Sigmoid colon (tissue), 7 donors: ENCODE results near the gene TCF7L1. TPM values are rescaled to one million over a fixed set of nuclear protein-coding genes. Genes with fewer than 3 reads are reported as not detected.

Experiments used
- DNase-seq: peaks from one replicate; pipeline ENCODE4 v3.0.0-alpha.2; 2019
- H3K27ac ChIP-seq, 4 donors: fragments of 200-600 bp; sonication (generic); one replicate each; pipeline ENCODE4 v1.5.1; 2016 to 2019; ENCODE audit warnings: mild to moderate bottlenecking in 1 of 4
- H3K27me3 ChIP-seq, 3 donors: fragments of 200-600 bp; sonication (generic); one replicate each; pipeline ENCODE4 v1.5.1; 2019; ENCODE audit warnings: mild to moderate bottlenecking in 1 of 3
- H3K36me3 ChIP-seq, 4 donors: fragments of 200-600 bp; sonication (generic); one replicate each; pipeline ENCODE4 v1.5.1; 2016 to 2019
- H3K4me1 ChIP-seq, 4 donors: fragments of 200-600 bp; sonication (generic); one replicate each; pipeline ENCODE4 v1.5.1; 2017 to 2019
- H3K4me3 ChIP-seq, 4 donors: fragments of 200-600 bp; sonication (generic); one replicate each; pipeline ENCODE4 v1.5.1; 2017 to 2019; ENCODE audit warnings: mild to moderate bottlenecking in 2 of 4, moderate library complexity in 1 of 4
- H3K9me3 ChIP-seq, 4 donors: fragments of 200-600 bp in 3 of 4; sonication (generic) in 3 of 4; one replicate each; pipeline versions ENCODE4 v1.5.1 to v1.6.1; 2013 to 2019
- CTCF ChIP-seq, 4 experiments: fragments of 450-650 bp in 3 of 4; fragments of 200-600 bp in 1 of 4; IDR thresholded peaks; one replicate each; pipeline ENCODE4 v1.5.1; 2016 to 2019; ENCODE audit warnings: antibody characterized with exemption in 4 of 4, mild to moderate bottlenecking in 3 of 4, moderate library complexity in 2 of 4
- EP300 ChIP-seq, 4 donors: sonication (generic); formaldehyde crosslinking; IDR thresholded peaks; one replicate each; pipeline ENCODE4 v1.6.1; 2017; ENCODE audit warnings: antibody characterized with exemption in 4 of 4
- POLR2A ChIP-seq, 2 donors: fragments of 450-650 bp; IDR thresholded peaks; one replicate each; pipeline ENCODE4 v1.6.1; 2016; ENCODE audit warnings: antibody characterized with exemption in 2 of 2, mild to moderate bottlenecking in 2 of 2, moderate library complexity in 2 of 2
- POLR2AphosphoS5 ChIP-seq, 4 donors: sonication (generic); formaldehyde crosslinking; IDR thresholded peaks; one replicate each; pipeline ENCODE4 v1.6.1; 2017; ENCODE audit warnings: antibody characterized with exemption in 4 of 4
- WGBS, 2 donors: extraction: QIAGEN DNeasy Blood & Tissue Kit; methylation state at CpG; one replicate each; pipeline ENCODE4 v1.1.7; 2013; 5-methylcytosine and 5-hydroxymethylcytosine counted together
- intact Hi-C: fragments of 100-400 bp; cut with DNase I; formaldehyde crosslinking; loops from one replicate; pipeline ENCODE4 v1.15.1; 2023
- polyA plus RNA-seq, 3 donors: library from polyadenylated mRNA; stranded (reverse); fragments of 200-250 nt; gene quantifications; one replicate each; pipeline ENCODE4 v1.2.3, GENCODE V29; 2013
- total RNA-seq, 4 donors: library from RNA; depleted of rRNA; stranded (reverse); fragments of >200 nt; gene quantifications; one replicate each; pipeline ENCODE4 v1.1.0, GENCODE V29; 2016
- donor health status: healthy with polysubstance abuse.
- donor health status: Bipolar disorder and iron deficiency.
- donor health status: healthy.

The TCF7L1 gene
- total and polyA plus RNA-seq, 7 donors, result 1.2 to 15.2 (median 4.0) TPM

DNA sequence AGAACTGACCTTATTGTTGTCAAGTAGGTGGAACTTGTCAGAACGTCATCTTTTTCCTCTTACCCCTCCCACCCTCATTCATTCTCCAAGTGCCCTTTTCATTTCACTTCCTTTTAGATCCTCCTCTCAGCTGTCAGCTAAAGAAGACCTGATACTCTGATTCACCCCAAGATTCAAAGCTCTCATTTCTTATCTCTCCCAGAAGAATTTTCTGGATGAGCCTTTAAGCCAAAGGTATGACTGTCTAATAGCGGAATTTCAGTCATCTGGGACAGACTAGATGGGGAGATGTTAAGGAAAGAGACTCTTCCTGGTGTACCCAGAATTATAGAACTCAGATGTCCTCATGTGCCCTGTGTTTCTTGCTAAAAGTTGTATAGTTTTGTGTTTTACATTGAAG, 53.9 kb downstream of the TCF7L1 start:
- DNase-seq, result no peak
- Histone ChIP-seq H3K4me1 (peaks cover 0 to 14% (median 0%) of the 10 kb centered on the region in 4 donors), H3K4me3 (no peak overlapping the region), H3K27ac (no peak overlapping the region), H3K9me3 (no peaks in the 10 kb centered on the region), H3K36me3 (no peaks in the 10 kb centered on the region), H3K27me3 (no peaks in the 10 kb centered on the region)
- intact Hi-C loops, result no loop called here
- WGBS, 2 donors, result 69 to 70% methylated on average over 2 of the region's 2 CpGs
- TF ChIP-seq POLR2A (IDR thresholded peaks at IDR 0.05) (no peak), POLR2AphosphoS5 (IDR thresholded peaks at IDR 0.05) (no peak), CTCF (IDR thresholded peaks at IDR 0.05) (no peak), EP300 (IDR thresholded peaks at IDR 0.05) (no peak)

DNA sequence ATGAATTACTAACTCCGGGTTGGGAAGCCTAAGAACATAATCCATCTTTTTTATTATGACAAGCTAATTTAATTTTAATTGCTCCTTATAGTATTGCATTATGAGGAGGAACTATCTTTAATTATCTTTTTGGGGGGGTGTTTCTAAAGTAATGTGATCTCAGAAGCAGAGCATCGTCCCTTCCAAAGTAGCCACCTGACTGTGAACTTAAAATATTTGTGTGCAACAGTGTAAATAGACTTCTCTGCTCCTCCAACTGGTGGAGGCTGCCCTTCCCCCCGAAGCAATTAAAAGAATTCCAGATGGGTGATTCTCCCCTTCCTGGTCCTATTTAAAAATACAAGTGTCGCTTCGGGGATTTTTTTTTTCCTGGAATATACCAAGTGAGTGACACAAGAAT, 55.7 kb downstream of the TCF7L1 start:
- Histone ChIP-seq H3K27me3 (no peaks in the 10 kb centered on the region), H3K36me3 (no peaks in the 10 kb centered on the region), H3K4me1 (peaks cover 0 to 14% (median 0%) of the 10 kb centered on the region in 4 donors), H3K4me3 (no peak overlapping the region), H3K27ac (no peak overlapping the region), H3K9me3 (no peaks in the 10 kb centered on the region)
- intact Hi-C loops, result no loop called here
- 23 to 51% methylated on average over 5 of the region's 5 CpGs for WGBS, 2 donors
- TF ChIP-seq POLR2A (IDR thresholded peaks at IDR 0.05), result no peak
- TF ChIP-seq EP300 (IDR thresholded peaks at IDR 0.05), result no peak
- TF ChIP-seq CTCF (IDR thresholded peaks at IDR 0.05), result no peak
- no peak for TF ChIP-seq POLR2AphosphoS5 (IDR thresholded peaks at IDR 0.05)
- DNase-seq, result no peak

DNA sequence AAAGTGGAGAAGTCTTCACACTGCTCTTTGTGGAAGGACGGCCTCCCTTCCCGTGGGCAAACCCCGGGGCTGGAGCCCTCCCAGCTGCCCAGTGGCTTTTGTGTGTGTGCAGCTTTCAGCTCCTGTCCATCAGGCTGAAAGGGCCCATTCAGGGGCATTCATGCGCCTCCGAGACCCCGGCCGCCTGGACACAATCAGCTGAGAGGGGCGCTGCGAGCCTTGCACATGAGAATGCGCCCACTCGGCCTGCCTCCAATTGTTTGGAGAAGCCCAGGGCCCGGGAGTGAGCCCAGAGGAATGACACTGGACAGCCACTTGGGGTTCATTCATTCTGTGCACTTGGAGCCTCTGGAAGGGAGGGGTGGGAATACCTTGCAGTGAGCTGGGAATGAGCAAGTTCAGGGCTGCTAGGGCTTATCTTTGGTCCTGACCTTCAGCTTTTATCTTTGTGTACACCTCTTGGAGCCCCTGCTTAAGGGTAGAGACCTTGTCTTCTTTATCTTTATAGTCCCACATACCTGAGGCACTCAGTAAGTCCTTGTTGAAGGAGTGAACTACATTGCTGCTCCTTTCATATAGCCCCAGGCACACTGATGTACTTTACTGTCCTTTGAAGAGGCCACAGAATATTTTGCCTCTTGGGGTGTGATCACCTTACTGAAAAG, 56.5 kb downstream of the TCF7L1 start:
- Histone ChIP-seq H3K4me1 (peaks cover 0 to 14% (median 0%) of the 10 kb centered on the region in 4 donors), H3K27me3 (no peaks in the 10 kb centered on the region), H3K9me3 (no peaks in the 10 kb centered on the region), H3K27ac (no peak overlapping the region), H3K36me3 (no peaks in the 10 kb centered on the region), H3K4me3 (no peak overlapping the region)
- DNase-seq, result no peak
- intact Hi-C loops, result no loop called here
- TF ChIP-seq POLR2AphosphoS5 (IDR thresholded peaks at IDR 0.05), result no peak
- no peak for TF ChIP-seq CTCF (IDR thresholded peaks at IDR 0.05)
- no peak for TF ChIP-seq EP300 (IDR thresholded peaks at IDR 0.05)
- no peak for TF ChIP-seq POLR2A (IDR thresholded peaks at IDR 0.05)
- 80 to 84% methylated on average over 12 of the region's 12 CpGs for WGBS, 2 donors

DNA sequence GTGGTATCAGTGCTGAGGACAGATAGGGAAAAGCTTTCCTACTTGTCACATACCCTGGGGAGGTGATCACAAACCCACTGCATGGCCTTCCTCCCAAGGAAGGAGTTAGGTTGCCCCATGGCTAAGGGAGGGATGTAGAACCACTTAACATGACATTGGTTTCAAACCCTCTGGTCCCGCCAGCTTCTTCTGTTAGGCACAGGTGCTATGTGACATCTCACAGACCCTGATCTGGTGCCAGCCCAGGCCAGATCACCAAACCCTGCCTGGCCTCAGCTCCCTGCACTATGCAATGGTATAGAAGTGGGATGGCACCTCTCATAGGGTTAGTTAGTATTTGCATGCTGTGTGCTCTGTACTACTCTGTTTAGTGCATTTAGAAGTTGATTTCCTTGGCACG, 58.0 kb downstream of the TCF7L1 start:
- Histone ChIP-seq H3K27me3 (no peaks in the 10 kb centered on the region), H3K4me1 (peaks cover 0 to 21% (median 2%) of the 10 kb centered on the region in 4 donors), H3K4me3 (no peak overlapping the region), H3K36me3 (no peaks in the 10 kb centered on the region), H3K27ac (no peak overlapping the region), H3K9me3 (no peaks in the 10 kb centered on the region)
- no peak for TF ChIP-seq CTCF (IDR thresholded peaks at IDR 0.05)
- TF ChIP-seq POLR2A (IDR thresholded peaks at IDR 0.05), result no peak
- no peak for TF ChIP-seq POLR2AphosphoS5 (IDR thresholded peaks at IDR 0.05)
- TF ChIP-seq EP300 (IDR thresholded peaks at IDR 0.05), result no peak
- intact Hi-C loops, result no loop called here
- 76 to 92% methylated on average over 2 of the region's 2 CpGs for WGBS, 2 donors
- no peak for DNase-seq
